ENCODE measurements around the gene PTPRT. TPM values are rescaled to one million over a fixed set of nuclear protein-coding genes. Genes with fewer than 3 reads are reported as not detected.

Gene PTPRT
- total and polyA plus RNA-seq, 2 of the 13 experiments (the other 11 are each of a cell fraction or from before 2014, with no cell fraction given), result under 0.01 to 0.09 TPM

DNA sequence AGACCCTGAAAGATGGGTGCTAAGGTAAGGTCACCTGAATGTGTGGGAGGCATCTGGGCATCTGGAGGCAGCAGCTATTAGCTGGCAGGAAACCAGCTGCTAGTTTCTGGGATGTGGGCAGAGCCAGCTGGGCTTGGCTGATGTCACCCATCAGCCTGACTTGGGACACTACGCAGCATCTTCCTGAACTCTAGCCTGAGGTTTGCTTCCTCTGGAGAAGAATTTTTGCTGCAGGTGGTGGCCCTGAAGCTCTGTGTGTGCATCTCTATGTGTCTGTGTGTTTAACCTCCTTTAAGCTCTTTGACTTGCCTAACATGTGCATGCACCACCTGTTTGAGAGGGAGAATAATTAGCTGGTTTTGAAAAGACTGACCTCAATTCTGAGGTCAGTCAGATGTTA lies 1106.4 kb downstream of the PTPRT start (continued):
- TF ChIP-seq ZBTB44 (CRISPR knock-in tag; IDR thresholded peaks at IDR 0.05) (no peak), BRD4 (CRISPR knock-in tag; IDR thresholded peaks at IDR 0.05) (no peak)

- H3K4me1 ChIP-seq (ENCODE audit: insufficient read depth, low read length), result no peaks in the 10 kb centered on the region
- H3K4me2 ChIP-seq (ENCODE audit: low read depth, low read length), result no peak overlapping the region
- no peaks in the 10 kb centered on the region for H3K27me3 ChIP-seq (ENCODE audit: control insufficient read depth in 1 of 2, insufficient read depth in 2 of 2, low read length in 2 of 2)
- no peak overlapping the region for H3K9ac ChIP-seq (ENCODE audit: insufficient read depth, low read depth, low read length)
- WGBS (ENCODE audit: low lambda C conversion rate), result 0% methylated on average over 1 of the region's 1 CpG
- BruUV-seq (replicated peaks), result no TSS peak
- intact Hi-C loops (cut with micrococcal nuclease; ENCODE audit: unreplicated experiment) (no loop called here), in situ Hi-C loops (cut with HindIII; ENCODE audit: extremely low pct_ligation_motif_present, low pct_unique_long_range_greater_than_20kb) (no loop called here)
- no peak overlapping the region for H2AFZ ChIP-seq (ENCODE audit: low read length)
- DNase-seq (ENCODE audit: low spot score) (no peak), FAIRE-seq (no peak), ATAC-seq (no peak)
- H3K4me3 ChIP-seq (replicated peaks in 1 of 3; ENCODE audit: insufficient read depth in 1 of 3, low read depth in 2 of 3, low read length in 3 of 3), result no peak overlapping the region
- H3K9me3 ChIP-seq (ENCODE audit: low read length), result 0 out of 2 replicates have a peak, but pooled peaks cover 4% of the 10 kb centered on the region
- no peaks in the 10 kb centered on the region for H3K36me3 ChIP-seq (replicated peaks in 1 of 2; ENCODE audit: control insufficient read depth in 1 of 2, insufficient read depth in 2 of 2, low read length in 2 of 2)
- no peaks in the 10 kb centered on the region for H3K79me2 ChIP-seq (ENCODE audit: insufficient read depth, low read length)
- ChIA-PET POLR2A (no interaction called here), CTCF (ENCODE audit: low intra/inter-chr PET ratio, low total read pairs) (no interaction called here)
- no peaks in the 10 kb centered on the region for H4K20me1 ChIP-seq (ENCODE audit: insufficient read depth, low read length)
- no peak overlapping the region for H3K27ac ChIP-seq (ENCODE audit: extremely low read length, insufficient read depth, low read length)
- TF ChIP-seq ZNF572 (CRISPR knock-in tag; IDR thresholded peaks at IDR 0.05), result no peak
- TF ChIP-seq ZBTB25 (CRISPR knock-in tag; IDR thresholded peaks at IDR 0.05), result no peak
- TF ChIP-seq ZNF10 (CRISPR knock-in tag; IDR thresholded peaks at IDR 0.05; ENCODE audit: borderline replicate concordance, low read depth), result no peak
- TF ChIP-seq PAX8 (CRISPR knock-in tag; IDR thresholded peaks at IDR 0.05; ENCODE audit: borderline replicate concordance), result no peak
- TF ChIP-seq ZNF646 (CRISPR knock-in tag; IDR thresholded peaks at IDR 0.05), result no peak
- no peak for TF ChIP-seq ELF4 (CRISPR knock-in tag; IDR thresholded peaks at IDR 0.05; ENCODE audit: borderline replicate concordance)
- no peak for TF ChIP-seq ZNF138 (CRISPR knock-in tag; IDR thresholded peaks at IDR 0.05; ENCODE audit: low read depth)
- TF ChIP-seq PRDM10 (CRISPR knock-in tag; IDR thresholded peaks at IDR 0.05; ENCODE audit: low read depth), result no peak
These were observed 1107.1 kb downstream of the PTPRT start for GRCh38 chr20:42082611-42083010.
